Measurements from ENCODE around the gene TMEM91.

TMEM91 gene

GRCh38 chr19:41399091-41399490 is 22.8 kb downstream of the TMEM91 start:
- H3K36me3 ChIP-seq (ENCODE audit: control insufficient read depth, low read length), result peaks cover 14% of the 10 kb centered on the region
- H3K4me2 ChIP-seq (ENCODE audit: low read length), result peak overlapping the region; percentile 64
- H3K4me3 ChIP-seq (ENCODE audit: low read length), result peak overlapping the region; percentile 99
- H4K20me1 ChIP-seq (ENCODE audit: control insufficient read depth, insufficient read depth, low read depth, low read length), result no peaks in the 10 kb centered on the region
- H3K9me3 ChIP-seq (ENCODE audit: control insufficient read depth, insufficient read depth, low read length), result no peaks in the 10 kb centered on the region
- H3F3A ChIP-seq (ENCODE audit: control insufficient read depth, insufficient read depth), result no peaks in the 10 kb centered on the region
- H3K4me1 ChIP-seq (ENCODE audit: control insufficient read depth, low read length), result peaks cover 30% of the 10 kb centered on the region
- no peak overlapping the region for H3K27ac ChIP-seq (ENCODE audit: low read depth, low read length)
- no peaks in the 10 kb centered on the region for H3K27me3 ChIP-seq (ENCODE audit: control insufficient read depth, low read length)
- no peak for TF ChIP-seq CTCF (IDR thresholded peaks at IDR 0.05; ENCODE audit: low read depth, low read length, poor library complexity, severe bottlenecking)
- no peak for TF ChIP-seq EZH2phosphoT487 (IDR thresholded peaks at IDR 0.05; ENCODE audit: borderline replicate concordance, low read length)
- H3K79me2 ChIP-seq (ENCODE audit: control insufficient read depth, low read length), result peaks cover 48% of the 10 kb centered on the region
- no peaks in the 10 kb centered on the region for H3K9me2 ChIP-seq (replicated peaks; ENCODE audit: control insufficient read depth, low read length)

- H3K4me3 ChIP-seq (ENCODE audit: low read length), result no peak overlapping the region
- no peaks in the 10 kb centered on the region for H3K9me3 ChIP-seq (ENCODE audit: control insufficient read depth, insufficient read depth, low read length)
- H3K9me2 ChIP-seq (replicated peaks; ENCODE audit: control insufficient read depth, low read length), result no peaks in the 10 kb centered on the region
- peaks cover 14% of the 10 kb centered on the region for H3K36me3 ChIP-seq (ENCODE audit: control insufficient read depth, low read length)
- no peak overlapping the region for H3K4me2 ChIP-seq (ENCODE audit: low read length)
- no peaks in the 10 kb centered on the region for H3F3A ChIP-seq (ENCODE audit: control insufficient read depth, insufficient read depth)
- no peak overlapping the region for H3K27ac ChIP-seq (ENCODE audit: low read depth, low read length)
- no peak for TF ChIP-seq CTCF (IDR thresholded peaks at IDR 0.05; ENCODE audit: low read depth, low read length, poor library complexity, severe bottlenecking)
- no peak for TF ChIP-seq EZH2phosphoT487 (IDR thresholded peaks at IDR 0.05; ENCODE audit: borderline replicate concordance, low read length)
- H3K27me3 ChIP-seq (ENCODE audit: control insufficient read depth, low read length), result no peaks in the 10 kb centered on the region
- peaks cover 28% of the 10 kb centered on the region for H3K4me1 ChIP-seq (ENCODE audit: control insufficient read depth, low read length)
- H4K20me1 ChIP-seq (ENCODE audit: control insufficient read depth, insufficient read depth, low read depth, low read length), result no peaks in the 10 kb centered on the region
- H3K79me2 ChIP-seq (ENCODE audit: control insufficient read depth, low read length), result peaks cover 43% of the 10 kb centered on the region
Observed at GRCh38 chr19:41399525-41399924, 23.2 kb downstream of the TMEM91 start.

- Histone ChIP-seq H3K4me1 (ENCODE audit: control insufficient read depth, low read length) (peaks cover 9% of the 10 kb centered on the region), H3K9me2 (replicated peaks; ENCODE audit: control insufficient read depth, low read length) (no peaks in the 10 kb centered on the region), H3K4me2 (ENCODE audit: low read length) (no peak overlapping the region), H3K36me3 (ENCODE audit: control insufficient read depth, low read length) (peaks cover 4% of the 10 kb centered on the region; the same call in 1 of the 2 replicates), H3K27ac (ENCODE audit: low read depth, low read length) (no peak overlapping the region), H3K27me3 (ENCODE audit: control insufficient read depth, low read length) (no peaks in the 10 kb centered on the region), H3K79me2 (ENCODE audit: control insufficient read depth, low read length) (peaks cover 24% of the 10 kb centered on the region), H4K20me1 (ENCODE audit: control insufficient read depth, insufficient read depth, low read depth, low read length) (no peaks in the 10 kb centered on the region), H3F3A (ENCODE audit: control insufficient read depth, insufficient read depth) (no peaks in the 10 kb centered on the region), H3K4me3 (ENCODE audit: low read length) (no peak overlapping the region), H3K9me3 (ENCODE audit: control insufficient read depth, insufficient read depth, low read length) (no peaks in the 10 kb centered on the region)
- no peak for TF ChIP-seq EZH2phosphoT487 (IDR thresholded peaks at IDR 0.05; ENCODE audit: borderline replicate concordance, low read length)
- no peak for TF ChIP-seq CTCF (IDR thresholded peaks at IDR 0.05; ENCODE audit: low read depth, low read length, poor library complexity, severe bottlenecking)
Observed at GRCh38 chr19:41401483-41401882, 25.1 kb downstream of the TMEM91 start.
